ENCODE data around the gene NFATC2. TPM values are rescaled to one million over a fixed set of nuclear protein-coding genes. Genes with fewer than 3 reads are reported as not detected.

Gene NFATC2
- total and polyA plus RNA-seq, 2 of the 4 experiments (the other 2 are of a cell fraction), result 0.18 to 0.38 TPM

DNA sequence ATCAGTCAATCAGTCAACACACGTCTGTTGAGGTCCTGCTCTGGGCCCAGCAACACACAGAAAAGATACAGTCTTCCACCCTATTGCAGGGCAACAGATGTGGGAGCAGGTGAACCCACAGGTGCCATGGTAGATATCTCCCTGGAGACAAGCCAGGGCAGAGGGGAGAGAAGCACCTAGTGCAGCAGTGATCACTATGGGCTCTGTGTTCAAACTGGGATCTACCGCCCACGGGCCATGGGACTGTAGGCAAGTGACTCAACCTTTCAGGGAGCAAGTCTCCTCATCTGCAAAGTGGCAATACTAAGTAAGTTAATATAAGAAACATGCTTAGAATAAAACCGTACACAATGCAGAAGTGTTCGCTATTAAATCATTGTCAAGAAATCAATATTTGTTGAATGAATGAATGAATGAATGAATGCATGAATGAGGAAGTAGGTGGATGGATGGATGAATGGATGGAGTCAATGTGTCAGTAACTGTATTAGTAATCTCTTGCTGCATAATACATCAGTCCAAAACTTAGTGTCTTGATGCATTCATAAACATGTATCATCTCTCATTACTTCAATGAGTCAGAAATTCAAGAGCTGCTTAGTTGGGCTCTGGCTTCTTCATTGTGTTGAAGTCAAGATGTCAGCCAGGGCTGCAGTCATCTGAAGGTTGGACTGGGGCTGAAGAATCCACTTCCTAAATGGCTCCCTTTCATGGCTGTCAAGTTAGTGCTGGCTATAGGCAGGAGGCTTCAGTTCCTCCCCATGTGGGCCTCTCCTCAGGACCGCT is 31.9 kb upstream of the NFATC2 start:
- no peak overlapping the region for H3K4me3 ChIP-seq (ENCODE audit: insufficient read depth, low read depth, low read length)
- peaks cover 5% of the 10 kb centered on the region for H3K9me3 ChIP-seq (ENCODE audit: control insufficient read depth, insufficient read depth, low read length)
- dilution Hi-C loops (cut with HindIII; ENCODE audit: low sequenced_read_pairs, unreplicated experiment), result loop anchor here (25.0 kb wide), 1 partner anchor 162 kb away; no protein-coding TSS in a partner anchor
- no peak overlapping the region for H3K14ac ChIP-seq (replicated peaks; ENCODE audit: low read depth, low read length)
- no peaks in the 10 kb centered on the region for H3K79me1 ChIP-seq (ENCODE audit: low read depth in 1 of 2, low read length in 2 of 2)
- intact Hi-C loops (cut with micrococcal nuclease), result no loop called here
- no peak overlapping the region for H4K5ac ChIP-seq (ENCODE audit: low read depth, low read length)
- in situ Hi-C loops (cut with MboI; ENCODE audit: low sequenced_read_pairs), result no loop called here
- 86% methylated on average over 2 of the region's 6 CpGs; no CpG with 5 or more reads in 1 of the 2 experiments for WGBS, 2 experiments (ENCODE audit: extremely low coverage in 2 of 2, insufficient read length in 1 of 2)
- no TSS peak for BruUV-seq (replicated peaks)
- no peak overlapping the region for H2AK9ac ChIP-seq (replicated peaks; ENCODE audit: low read depth, low read length, poor library complexity)
- peaks cover 4% of the 10 kb centered on the region; the same call in 1 of the 2 replicates for H3K4me1 ChIP-seq (ENCODE audit: control insufficient read depth, insufficient read depth, low read length)
- H3K27me3 ChIP-seq (ENCODE audit: control insufficient read depth, insufficient read depth, low read length), result no peaks in the 10 kb centered on the region; the same call in 1 of the 2 replicates
- POLR2A ChIA-PET (ENCODE audit: unreplicated experiment), result interaction anchor here (0.7 kb wide), 1 partner anchor 11 kb away, joined by 3 read pairs; no protein-coding TSS in a partner anchor
- no peak overlapping the region for H2AK5ac ChIP-seq (ENCODE audit: low read depth, low read length)
- TF ChIP-seq POLR2A (IDR thresholded peaks at IDR 0.05; ENCODE audit: low read depth, low read length), result no peak
- H3K4ac ChIP-seq (ENCODE audit: low read depth, low read length), result no peak overlapping the region
- H2BK5ac ChIP-seq (ENCODE audit: low read depth, low read length, poor library complexity, severe bottlenecking), result no peak overlapping the region
- no peak overlapping the region for H3K56ac ChIP-seq (ENCODE audit: extremely low read depth, insufficient read depth, low read length)
- no peak overlapping the region for H3K23ac ChIP-seq (ENCODE audit: low read depth, low read length)
- H4K91ac ChIP-seq (ENCODE audit: insufficient read depth, low read depth, low read length), result no peak overlapping the region
- no peak overlapping the region for H3K4me2 ChIP-seq (ENCODE audit: low read depth, low read length)
- H3K27ac ChIP-seq (ENCODE audit: insufficient read depth, low read length), result no peak overlapping the region
- no peaks in the 10 kb centered on the region for H4K20me1 ChIP-seq (ENCODE audit: insufficient read depth, low read length)
- DNase-seq (no peak), ATAC-seq (ENCODE audit: low read depth) (no peak)
- no peak overlapping the region for H2AFZ ChIP-seq (replicated peaks; ENCODE audit: low read length, poor library complexity)
- no peak overlapping the region for H2BK20ac ChIP-seq (ENCODE audit: low read depth, low read length)
- no peak overlapping the region for H3K18ac ChIP-seq (ENCODE audit: low read depth, low read length)
- H2BK120ac ChIP-seq (ENCODE audit: low read depth, low read length), result no peak overlapping the region
- H2BK15ac ChIP-seq (ENCODE audit: low read depth, low read length), result no peak overlapping the region
- CTCF ChIA-PET, result no interaction called here
- H4K8ac ChIP-seq (ENCODE audit: low read depth in 2 of 2, low read length in 2 of 2), result no peak overlapping the region
- 0 out of 2 replicates have a peak, but pooled peaks cover 5% of the 10 kb centered on the region for H3K9me1 ChIP-seq (ENCODE audit: insufficient read depth, low read length)
- no peaks in the 10 kb centered on the region for H3K36me3 ChIP-seq (ENCODE audit: control insufficient read depth, insufficient read depth, low read length)
- H3K9ac ChIP-seq (ENCODE audit: low read depth, low read length), result no peak overlapping the region

Measured in IMR-90 (cell line).